Keratinocyte (primary cell): ENCODE data around the gene HIP1.

Experiments used
- CTCF ChIP-seq, 3 experiments: IDR thresholded peaks in 1 of 3; conservative IDR thresholded peaks in 1 of 3; optimal IDR thresholded peaks in 1 of 3; 2 replicates in 2 of 3; 3 replicates in 1 of 3; pipeline versions ENCODE3 to v1.5.1; 2011; ENCODE audit warnings: low read length in 3 of 3, mild to moderate bottlenecking in 3 of 3, moderate library complexity in 2 of 3, control low read depth in 1 of 3, inconsistent platforms in 1 of 3; ENCODE audit not compliant: insufficient read depth in 2 of 3; ENCODE audit errors: extremely low read depth in 1 of 3
- EZH2 ChIP-seq: IDR thresholded peaks from one replicate; pipeline ENCODE4 v1.6.1; 2012; ENCODE audit warnings: inconsistent platforms, mild to moderate bottlenecking, low read length, moderate library complexity

- TF ChIP-seq CTCF (optimal IDR thresholded peaks at IDR 0.05 in 1 of 3, IDR thresholded peaks at IDR 0.05 in 1 of 3, conservative IDR thresholded peaks at IDR 0.05 in 1 of 3; ENCODE audit: extremely low read depth in 1 of 3, insufficient read depth in 2 of 3, low read length in 3 of 3): no peak
- TF ChIP-seq EZH2: no peak
Measured at GRCh38 chr7:75604408-75604807, 134.3 kb downstream of the HIP1 start.
